Natural killer cell (primary cell): ENCODE results near the gene BRD7. TPM values are rescaled to one million over a fixed set of nuclear protein-coding genes. Genes with fewer than 3 reads are reported as not detected.

Experiments
- ATAC-seq, 3 donors: fragments of 150-1000 bp in 2 of 3; fragments of 200-7000 bp in 1 of 3; cut with Tn5 transposase; 1 replicate in 1 of 3; 2 replicates in 2 of 3; pipeline ENCODE4 v1.10.0; 2021; ENCODE audit warnings: mild to moderate bottlenecking in 2 of 3, moderate library complexity in 2 of 3
- DNase-seq, 2 donors: peaks; one replicate each; pipeline versions ENCODE4 v3.0.0 to v3.0.0-alpha.2; 2013 to 2021; ENCODE audit warnings: mixed read lengths in 1 of 2
- H3K27ac ChIP-seq: one replicate; pipeline ENCODE4 v1.5.1; 2013; ENCODE audit warnings: mild to moderate bottlenecking, low read length
- H3K27me3 ChIP-seq: one replicate; pipeline ENCODE4 v1.6.1; 2013; ENCODE audit warnings: low read length; ENCODE audit not compliant: control insufficient read depth, insufficient read depth
- H3K36me3 ChIP-seq: one replicate; pipeline ENCODE4 v1.6.1; 2013; ENCODE audit warnings: low read length; ENCODE audit not compliant: control insufficient read depth, insufficient read depth
- H3K4me1 ChIP-seq: one replicate; pipeline ENCODE4 v1.6.1; 2013; ENCODE audit warnings: low read length; ENCODE audit not compliant: control insufficient read depth, insufficient read depth
- H3K4me3 ChIP-seq: one replicate; pipeline ENCODE4 v1.5.1; 2013; ENCODE audit warnings: low read length
- H3K9me3 ChIP-seq: one replicate; pipeline ENCODE4 v1.6.1; 2013; ENCODE audit warnings: low read length; ENCODE audit not compliant: control insufficient read depth, insufficient read depth
- H3K27ac Mint-ChIP-seq, 2 donors: one replicate each; pipeline ENCODE4 v1.8.0; 2022; ENCODE audit warnings: mild to moderate bottlenecking in 2 of 2, mixed read lengths in 2 of 2, moderate library complexity in 1 of 2
- H3K27me3 Mint-ChIP-seq, 2 donors: one replicate each; pipeline ENCODE4 v1.8.0; 2022; ENCODE audit warnings: low read depth in 2 of 2, mixed read lengths in 2 of 2
- H3K36me3 Mint-ChIP-seq: one replicate; pipeline ENCODE4 v1.8.0; 2022; ENCODE audit warnings: mixed read lengths
- H3K4me1 Mint-ChIP-seq, 2 donors: one replicate each; pipeline ENCODE4 v1.8.0; 2022; ENCODE audit warnings: mixed read lengths in 2 of 2
- H3K4me3 Mint-ChIP-seq: one replicate; pipeline ENCODE4 v1.8.0; 2022; ENCODE audit warnings: mild to moderate bottlenecking, moderate library complexity, mixed read lengths
- H3K9me3 Mint-ChIP-seq, 2 donors: one replicate each; pipeline ENCODE4 v1.8.0; 2022; ENCODE audit warnings: mixed read lengths in 2 of 2
- CTCF ChIP-seq: fragments of 200-600 bp; IDR thresholded peaks from one replicate; pipeline ENCODE4 v1.8.0; 2022; ENCODE audit warnings: antibody characterized with exemption
- WGBS: methylation state at CpG from one replicate; pipeline ENCODE4 v1.1.7; 2013; ENCODE audit warnings: missing lambda C conversion rate; ENCODE audit not compliant: insufficient coverage; 5-methylcytosine and 5-hydroxymethylcytosine counted together
- intact Hi-C: fragments of 100-400 bp; cut with micrococcal nuclease; formaldehyde crosslinking; loops from one replicate; pipeline ENCODE4 v1.14.2; 2022
- total RNA-seq, 4 donors: library from RNA; stranded (reverse); fragments of 120-200 nt in 1 of 4; gene quantifications; one replicate each; pipeline versions ENCODE4 v1.2.3 to v1.2.4, GENCODE V29; 2013 to 2022

The BRD7 gene
- total RNA-seq, 3 donors from 2014 or later (not counting 1 experiment from before 2014, with no cell fraction given): 89.2 to 118 (median 94.9) TPM

GRCh38 chr16:50305441-50306061 is 63.2 kb downstream of the BRD7 start:
- no peaks in the 10 kb centered on the region for H3K36me3 Mint-ChIP-seq
- intact Hi-C loops: no loop called here
- H3K27ac ChIP-seq: no peak overlapping the region

GRCh38 chr16:50304467-50305440 is 64.0 kb downstream of the BRD7 start:
- H3K36me3 Mint-ChIP-seq: no peaks in the 10 kb centered on the region
- H3K4me1 ChIP-seq: peaks cover 9% of the 10 kb centered on the region
- peak overlapping the region; percentile 50 to 77 for H3K27ac Mint-ChIP-seq
- no peak for TF ChIP-seq CTCF
- WGBS: 94% methylated on average over 25 of the region's 25 CpGs
- no peaks in the 10 kb centered on the region for H3K27me3 ChIP-seq
- intact Hi-C loops: no loop called here
- no peak overlapping the region for H3K4me3 Mint-ChIP-seq
- peaks cover 86% of the 10 kb centered on the region for H3K36me3 ChIP-seq
- H3K9me3 ChIP-seq: no peaks in the 10 kb centered on the region
- DNase-seq (peak in 1 of 2 donors; percentile 11), ATAC-seq (no peak)
- no peak overlapping the region for H3K4me3 ChIP-seq
- H3K27ac ChIP-seq: no peak overlapping the region
- no peaks in the 10 kb centered on the region for H3K27me3 Mint-ChIP-seq
- H3K4me1 Mint-ChIP-seq: peaks cover 13 to 40% of the 10 kb centered on the region in 2 donors
- no peaks in the 10 kb centered on the region for H3K9me3 Mint-ChIP-seq

More at GRCh38 chr16:50305441-50306061, 63.2 kb downstream of the BRD7 start:
- Mint-ChIP-seq H3K27me3 (no peaks in the 10 kb centered on the region), H3K4me1 (peaks cover 21 to 48% of the 10 kb centered on the region in 2 donors), H3K9me3 (no peaks in the 10 kb centered on the region), H3K27ac (no peak overlapping the region), H3K4me3 (no peak overlapping the region)
- Histone ChIP-seq H3K4me3 (no peak overlapping the region), H3K9me3 (no peaks in the 10 kb centered on the region), H3K4me1 (peaks cover 14% of the 10 kb centered on the region), H3K27me3 (no peaks in the 10 kb centered on the region), H3K36me3 (peaks cover 89% of the 10 kb centered on the region)
- 96% methylated on average over 21 of the region's 21 CpGs for WGBS
- no peak for TF ChIP-seq CTCF
- ATAC-seq (no peak), DNase-seq (peak in 1 of 2 donors; percentile 8)

GRCh38 chr16:50303605-50304466 is 65.0 kb downstream of the BRD7 start:
- intact Hi-C loops: no loop called here
- Mint-ChIP-seq H3K27ac (peak overlapping the region; percentile 70 to 77), H3K9me3 (no peaks in the 10 kb centered on the region), H3K36me3 (no peaks in the 10 kb centered on the region), H3K4me3 (no peak overlapping the region), H3K27me3 (no peaks in the 10 kb centered on the region), H3K4me1 (peaks cover 6 to 32% of the 10 kb centered on the region in 2 donors)
- Histone ChIP-seq H3K27me3 (no peaks in the 10 kb centered on the region), H3K9me3 (no peaks in the 10 kb centered on the region), H3K27ac (peak overlapping the region; percentile 18), H3K36me3 (peaks cover 86% of the 10 kb centered on the region), H3K4me3 (no peak overlapping the region), H3K4me1 (peaks cover 3% of the 10 kb centered on the region)
- DNase-seq (peak in 1 of 2 donors; percentile 10), ATAC-seq (no peak)
- TF ChIP-seq CTCF: no peak
- 88% methylated on average over 32 of the region's 33 CpGs for WGBS
